SK-N-SH (cell line): ENCODE data around the gene BICC1. TPM values are rescaled to one million over a fixed set of nuclear protein-coding genes. Genes with fewer than 3 reads are reported as not detected.

Experiments
- CTCF ChIA-PET: fragments of 300-600, 350-600 bp; formaldehyde crosslinking; extraction: SDS; loops from one replicate; lab custom pipeline; 2021; lab: Yijun Ruan, JAX
- POLR2A ChIA-PET: fragments of 350-600 bp; sonication (Branson Sonifier 250); formaldehyde crosslinking; extraction: SDS; loops from one replicate; lab custom pipeline; 2020; ENCODE audit warnings: antibody characterized with exemption, inconsistent platforms; lab: Yijun Ruan, JAX
- DNase-seq: peaks from one replicate; pipeline ENCODE4 v3.0.0; 2012
- H2AFZ ChIP-seq: fragments of 200-600 bp; sonication (generic); 2 replicates; pipeline ENCODE4 v1.8.1; 2016; ENCODE audit warnings: antibody characterized with exemption, mild to moderate bottlenecking, low read depth
- H3F3A ChIP-seq: fragments of 200-600 bp; sonication (generic); replicated peaks from 2 replicates; pipeline ENCODE3; 2016; ENCODE audit warnings: antibody characterized with exemption, mild to moderate bottlenecking; ENCODE audit not compliant: insufficient read depth
- H3K27ac ChIP-seq, 2 experiments: fragments of 200-500 bp in 1 of 2; fragments of 200-600 bp in 1 of 2; sonication (Bioruptor generic) in 1 of 2; sonication (generic), shearing (Covaris generic) in 1 of 2; 2 replicates each; pipeline versions ENCODE4 v1.5.1 to v1.6.1; 2014 to 2016; ENCODE audit warnings: low read depth in 2 of 2, inconsistent platforms in 1 of 2, low read length in 1 of 2, mild to moderate bottlenecking in 1 of 2, mixed read lengths in 1 of 2
- H3K27me3 ChIP-seq: fragments of 200-600 bp; sonication (generic), shearing (Covaris generic); 2 replicates; pipeline ENCODE4 v1.6.1; 2016; ENCODE audit warnings: mixed run types; ENCODE audit not compliant: insufficient read depth
- H3K36me3 ChIP-seq, 2 experiments: fragments of 200-500 bp in 1 of 2; fragments of 200-600 bp in 1 of 2; sonication (Bioruptor generic) in 1 of 2; sonication (generic) in 1 of 2; replicated peaks in 1 of 2; 2 replicates each; pipeline versions ENCODE3 to v1.5.1; 2014 to 2016; ENCODE audit warnings: low read length in 1 of 2, mild to moderate bottlenecking in 1 of 2; ENCODE audit not compliant: insufficient read depth in 2 of 2, control insufficient read depth in 1 of 2
- H3K4me1 ChIP-seq, 2 experiments: fragments of 200-500 bp in 1 of 2; fragments of 200-600 bp in 1 of 2; sonication (Bioruptor generic) in 1 of 2; sonication (generic), shearing (Covaris generic) in 1 of 2; 2 replicates each; pipeline versions ENCODE4 v1.5.1 to v1.6.1; 2014 to 2016; ENCODE audit warnings: low read depth in 1 of 2, low read length in 1 of 2, mixed run types in 1 of 2; ENCODE audit not compliant: insufficient read depth in 2 of 2, control insufficient read depth in 1 of 2
- H3K4me2 ChIP-seq: fragments of 200-600 bp; sonication (generic), shearing (Covaris generic); 2 replicates; pipeline ENCODE4 v1.6.1; 2017; ENCODE audit warnings: mixed run types
- H3K4me3 ChIP-seq, 2 experiments: fragments of 200-500 bp in 1 of 2; fragments of 200-600 bp in 1 of 2; sonication (Bioruptor generic) in 1 of 2; sonication (generic), shearing (Covaris generic) in 1 of 2; 2 replicates each; pipeline versions ENCODE4 v1.5.1 to v1.8.1; 2014 to 2016; ENCODE audit warnings: low read depth in 2 of 2, inconsistent platforms in 1 of 2, low read length in 1 of 2, mild to moderate bottlenecking in 1 of 2, mixed read lengths in 1 of 2, moderate library complexity in 1 of 2
- H3K79me2 ChIP-seq: fragments of 200-600 bp; sonication (generic); 2 replicates; pipeline ENCODE4 v1.8.1; 2017; ENCODE audit warnings: mild to moderate bottlenecking; ENCODE audit not compliant: insufficient read depth
- H3K9ac ChIP-seq: fragments of 200-600 bp; sonication (generic); 2 replicates; pipeline ENCODE4 v1.6.1; 2017; ENCODE audit warnings: mixed run types
- H3K9me2 ChIP-seq: fragments of 200-600 bp; sonication (generic); 2 replicates; pipeline ENCODE4 v1.6.1; 2017; ENCODE audit warnings: mixed run types
- H3K9me3 ChIP-seq: fragments of 200-600 bp; sonication (generic); 2 replicates; pipeline ENCODE4 v1.6.1; 2017; ENCODE audit warnings: mixed run types, mild to moderate bottlenecking, moderate library complexity
- H4K20me1 ChIP-seq: fragments of 200-600 bp; sonication (generic); 2 replicates; pipeline ENCODE4 v1.6.1; 2017; ENCODE audit warnings: mild to moderate bottlenecking, mixed run types; ENCODE audit not compliant: insufficient read depth
- EP300 ChIP-seq, 2 experiments: IDR thresholded peaks; 2 replicates each; pipeline versions ENCODE4 v1.4.0 to v1.6.1; 2012; ENCODE audit warnings: borderline replicate concordance in 1 of 2, low read depth in 1 of 2, low read length in 1 of 2
- EZH2phosphoT487 ChIP-seq: fragments of 200-600 bp; sonication (generic); IDR thresholded peaks from 2 replicates; pipeline ENCODE4 v1.6.1; 2017; ENCODE audit warnings: low read depth, mixed run types, mild to moderate bottlenecking, antibody characterized with exemption, moderate library complexity, borderline replicate concordance
- FOXM1 ChIP-seq: IDR thresholded peaks from 2 replicates; pipeline ENCODE4 v1.4.0; 2012; ENCODE audit warnings: low read depth, mild to moderate bottlenecking
- GATA2 ChIP-seq: sonication (generic); formaldehyde crosslinking; IDR thresholded peaks from 2 replicates; pipeline ENCODE4 v1.5.0; 2020; ENCODE audit warnings: mild to moderate bottlenecking, missing genetic modification reagents
- NFIC ChIP-seq: IDR thresholded peaks from 2 replicates; pipeline ENCODE4 v1.4.0; 2012; ENCODE audit warnings: borderline replicate concordance
- NRF1 ChIP-seq: IDR thresholded peaks from 2 replicates; pipeline ENCODE4 v1.6.1; 2012; ENCODE audit warnings: low read depth, mild to moderate bottlenecking, low read length
- RCOR1 ChIP-seq: fragments of 150-350 bp; IDR thresholded peaks from 2 replicates; pipeline ENCODE4 v1.6.1; 2017; ENCODE audit warnings: antibody characterized with exemption, low read length
- RXRA ChIP-seq: IDR thresholded peaks from 2 replicates; pipeline ENCODE4 v1.4.0; 2012; ENCODE audit warnings: low read depth, mild to moderate bottlenecking, borderline replicate concordance
- SIN3A ChIP-seq: IDR thresholded peaks from 2 replicates; pipeline ENCODE4 v1.6.1; 2012; ENCODE audit warnings: low read depth, mild to moderate bottlenecking, low read length, moderate library complexity, borderline replicate concordance
- SMC3 ChIP-seq: IDR thresholded peaks from 2 replicates; pipeline ENCODE4 v1.6.1; 2012; ENCODE audit warnings: low read depth, low read length, improper control_type of control experiment
- TEAD4 ChIP-seq: IDR thresholded peaks from 2 replicates; pipeline ENCODE4 v1.4.0; 2012; ENCODE audit warnings: mild to moderate bottlenecking, borderline replicate concordance; ENCODE audit not compliant: insufficient read depth
- polyA plus RNA-seq, 3 experiments: library from polyadenylated mRNA; depleted of rRNA; stranded (reverse); fragments of >200 nt; gene quantifications; 2 replicates each; pipeline ENCODE4 v1.2.3, GENCODE V29; 2012
- TF ChIP-seq, protein P1 (sequence below): IDR thresholded peaks from 2 replicates; pipeline ENCODE4 v1.6.1; 2012; ENCODE audit warnings: mild to moderate bottlenecking, low read depth, low read length, moderate library complexity
- TF ChIP-seq, protein P2 (sequence below): IDR thresholded peaks from 2 replicates; pipeline ENCODE4 v1.4.0; 2012; ENCODE audit warnings: low read depth
- TF ChIP-seq, protein P3 (sequence below): fragments of 200-600 bp; sonication (generic); IDR thresholded peaks from 2 replicates; pipeline ENCODE4 v1.6.1; 2017; ENCODE audit warnings: antibody characterized with exemption, mild to moderate bottlenecking, moderate library complexity
- TF ChIP-seq, protein P4 (sequence below): IDR thresholded peaks from 2 replicates; pipeline ENCODE4; 2012

The BICC1 gene
- polyA plus RNA-seq, 1 of the 3 experiments (the other 2 are of a cell fraction), result 1.5 TPM

DNA sequence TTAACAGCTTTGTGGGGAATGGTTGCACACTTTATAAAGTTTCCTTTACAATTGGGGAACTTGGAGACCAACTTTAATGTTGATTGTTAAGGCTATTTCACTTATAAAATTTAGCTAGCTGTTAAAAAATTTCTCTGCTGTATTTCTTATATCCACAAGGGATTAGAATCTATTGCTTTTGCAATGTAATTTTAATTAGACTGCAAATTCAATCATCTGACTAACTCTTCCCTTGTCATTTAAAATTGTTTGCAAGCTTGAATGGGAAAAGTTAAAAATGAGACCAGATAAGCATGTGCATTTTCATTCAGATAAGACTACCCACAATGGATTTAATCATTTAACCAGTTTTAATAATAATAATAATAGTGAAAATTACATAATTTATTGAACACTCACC is 213.2 kb downstream of the BICC1 start:
- Histone ChIP-seq H3K4me3 (no peak overlapping the region), H3K9ac (no peak overlapping the region), H4K20me1 (no peaks in the 10 kb centered on the region), H3K9me3 (no peaks in the 10 kb centered on the region), H3K4me2 (no peak overlapping the region), H3K27ac (no peak overlapping the region), H3K36me3 (no peaks in the 10 kb centered on the region), H3K9me2 (no peaks in the 10 kb centered on the region)
- DNase-seq, result no peak
- no peak for TF ChIP-seq EP300 (IDR thresholded peaks at IDR 0.05; ENCODE audit: borderline replicate concordance in 1 of 2, low read depth in 1 of 2, low read length in 1 of 2)
- no peak for TF ChIP-seq RXRA
- TF ChIP-seq, protein P1, sequence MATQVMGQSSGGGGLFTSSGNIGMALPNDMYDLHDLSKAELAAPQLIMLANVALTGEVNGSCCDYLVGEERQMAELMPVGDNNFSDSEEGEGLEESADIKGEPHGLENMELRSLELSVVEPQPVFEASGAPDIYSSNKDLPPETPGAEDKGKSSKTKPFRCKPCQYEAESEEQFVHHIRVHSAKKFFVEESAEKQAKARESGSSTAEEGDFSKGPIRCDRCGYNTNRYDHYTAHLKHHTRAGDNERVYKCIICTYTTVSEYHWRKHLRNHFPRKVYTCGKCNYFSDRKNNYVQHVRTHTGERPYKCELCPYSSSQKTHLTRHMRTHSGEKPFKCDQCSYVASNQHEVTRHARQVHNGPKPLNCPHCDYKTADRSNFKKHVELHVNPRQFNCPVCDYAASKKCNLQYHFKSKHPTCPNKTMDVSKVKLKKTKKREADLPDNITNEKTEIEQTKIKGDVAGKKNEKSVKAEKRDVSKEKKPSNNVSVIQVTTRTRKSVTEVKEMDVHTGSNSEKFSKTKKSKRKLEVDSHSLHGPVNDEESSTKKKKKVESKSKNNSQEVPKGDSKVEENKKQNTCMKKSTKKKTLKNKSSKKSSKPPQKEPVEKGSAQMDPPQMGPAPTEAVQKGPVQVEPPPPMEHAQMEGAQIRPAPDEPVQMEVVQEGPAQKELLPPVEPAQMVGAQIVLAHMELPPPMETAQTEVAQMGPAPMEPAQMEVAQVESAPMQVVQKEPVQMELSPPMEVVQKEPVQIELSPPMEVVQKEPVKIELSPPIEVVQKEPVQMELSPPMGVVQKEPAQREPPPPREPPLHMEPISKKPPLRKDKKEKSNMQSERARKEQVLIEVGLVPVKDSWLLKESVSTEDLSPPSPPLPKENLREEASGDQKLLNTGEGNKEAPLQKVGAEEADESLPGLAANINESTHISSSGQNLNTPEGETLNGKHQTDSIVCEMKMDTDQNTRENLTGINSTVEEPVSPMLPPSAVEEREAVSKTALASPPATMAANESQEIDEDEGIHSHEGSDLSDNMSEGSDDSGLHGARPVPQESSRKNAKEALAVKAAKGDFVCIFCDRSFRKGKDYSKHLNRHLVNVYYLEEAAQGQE, result no peak
- TF ChIP-seq GATA2 (CRISPR knock-in tag), result no peak
- TF ChIP-seq NFIC, result no peak
- TF ChIP-seq, protein P2, sequence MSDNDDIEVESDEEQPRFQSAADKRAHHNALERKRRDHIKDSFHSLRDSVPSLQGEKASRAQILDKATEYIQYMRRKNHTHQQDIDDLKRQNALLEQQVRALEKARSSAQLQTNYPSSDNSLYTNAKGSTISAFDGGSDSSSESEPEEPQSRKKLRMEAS, result no peak
- TF ChIP-seq, protein P3, sequence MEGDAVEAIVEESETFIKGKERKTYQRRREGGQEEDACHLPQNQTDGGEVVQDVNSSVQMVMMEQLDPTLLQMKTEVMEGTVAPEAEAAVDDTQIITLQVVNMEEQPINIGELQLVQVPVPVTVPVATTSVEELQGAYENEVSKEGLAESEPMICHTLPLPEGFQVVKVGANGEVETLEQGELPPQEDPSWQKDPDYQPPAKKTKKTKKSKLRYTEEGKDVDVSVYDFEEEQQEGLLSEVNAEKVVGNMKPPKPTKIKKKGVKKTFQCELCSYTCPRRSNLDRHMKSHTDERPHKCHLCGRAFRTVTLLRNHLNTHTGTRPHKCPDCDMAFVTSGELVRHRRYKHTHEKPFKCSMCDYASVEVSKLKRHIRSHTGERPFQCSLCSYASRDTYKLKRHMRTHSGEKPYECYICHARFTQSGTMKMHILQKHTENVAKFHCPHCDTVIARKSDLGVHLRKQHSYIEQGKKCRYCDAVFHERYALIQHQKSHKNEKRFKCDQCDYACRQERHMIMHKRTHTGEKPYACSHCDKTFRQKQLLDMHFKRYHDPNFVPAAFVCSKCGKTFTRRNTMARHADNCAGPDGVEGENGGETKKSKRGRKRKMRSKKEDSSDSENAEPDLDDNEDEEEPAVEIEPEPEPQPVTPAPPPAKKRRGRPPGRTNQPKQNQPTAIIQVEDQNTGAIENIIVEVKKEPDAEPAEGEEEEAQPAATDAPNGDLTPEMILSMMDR, result no peak
- no peak for TF ChIP-seq RCOR1
- TF ChIP-seq SMC3, result no peak
- TF ChIP-seq, protein P4, sequence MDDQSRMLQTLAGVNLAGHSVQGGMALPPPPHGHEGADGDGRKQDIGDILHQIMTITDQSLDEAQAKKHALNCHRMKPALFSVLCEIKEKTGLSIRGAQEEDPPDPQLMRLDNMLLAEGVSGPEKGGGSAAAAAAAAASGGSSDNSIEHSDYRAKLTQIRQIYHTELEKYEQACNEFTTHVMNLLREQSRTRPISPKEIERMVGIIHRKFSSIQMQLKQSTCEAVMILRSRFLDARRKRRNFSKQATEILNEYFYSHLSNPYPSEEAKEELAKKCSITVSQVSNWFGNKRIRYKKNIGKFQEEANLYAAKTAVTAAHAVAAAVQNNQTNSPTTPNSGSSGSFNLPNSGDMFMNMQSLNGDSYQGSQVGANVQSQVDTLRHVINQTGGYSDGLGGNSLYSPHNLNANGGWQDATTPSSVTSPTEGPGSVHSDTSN, result no peak
- TF ChIP-seq SIN3A, result no peak
- no peak for TF ChIP-seq NRF1
- no peak for TF ChIP-seq TEAD4
- no peak for TF ChIP-seq FOXM1
- TF ChIP-seq EZH2phosphoT487, result no peak
- TF ChIP-seq, all 33 proteins: peak for 0
- ChIA-PET POLR2A (no interaction called here), CTCF (interaction anchor here (1.3 kb wide), 1 partner anchor 56 kb away, joined by 3 read pairs; no protein-coding TSS in a partner anchor)
- H3K4me1 ChIP-seq, result no peaks in the 10 kb centered on the region
- H3K79me2 ChIP-seq, result no peaks in the 10 kb centered on the region
- H3F3A ChIP-seq, result no peaks in the 10 kb centered on the region
- no peak overlapping the region for H2AFZ ChIP-seq
- H3K27me3 ChIP-seq, result no peaks in the 10 kb centered on the region
